K562 (cell line): ENCODE measurements around the gene NFATC4. TPM values are rescaled to one million over a fixed set of nuclear protein-coding genes. Genes with fewer than 3 reads are reported as not detected.

Experiments
- ATAC-seq: fragments of 200-7000 bp; cut with Tn5 transposase; 3 replicates; pipeline ENCODE4 v1.9.1; 2020; ENCODE audit warnings: moderate library complexity
- BruUV-seq: library from RNA; stranded (reverse); fragments of 400-500 nt; replicated peaks from 2 replicates; lab custom pipeline; 2021; lab: Mats Ljungman, UMichigan
- CTCF ChIA-PET: fragments of 300-600 bp; formaldehyde crosslinking; extraction: SDS; loops from one replicate; lab custom pipeline; 2021; ENCODE audit warnings: low intra/inter-chr PET ratio; lab: Yijun Ruan, JAX
- POLR2A ChIA-PET: fragments of 300-600, 350-650 bp; sonication (Branson Sonifier 250); formaldehyde crosslinking; extraction: SDS; loops from one replicate; lab custom pipeline; 2021; ENCODE audit warnings: antibody characterized with exemption, inconsistent platforms; lab: Yijun Ruan, JAX
- DNase-seq, 4 experiments: peaks; one replicate each; pipeline versions ENCODE4 v3.0.0 to v3.0.0-alpha.2; 2011 to 2018; ENCODE audit warnings: low spot score in 3 of 4, mixed read lengths in 3 of 4; ENCODE audit errors: extremely low read depth in 1 of 4
- FAIRE-seq: peaks from 2 replicates; lab custom pipeline; 2011; peaks lifted over from hg19 to GRCh38; lab: Jason Lieb, UNC
- H2AFZ ChIP-seq: 2 replicates; pipeline ENCODE4 v1.6.0; 2011; ENCODE audit warnings: low read depth, low read length, control low read depth, inconsistent platforms
- H3K27ac ChIP-seq: fragments of 200-600 bp; 3 replicates; pipeline ENCODE4 v1.8.0; 2011; ENCODE audit warnings: low read depth, mild to moderate bottlenecking, control low read depth, inconsistent platforms, low read length, moderate library complexity, mixed read lengths; ENCODE audit errors: extremely low read depth
- H3K27me3 ChIP-seq, 2 experiments: fragments of 300-600 bp in 1 of 2; 2 replicates in 1 of 2; 3 replicates in 1 of 2; pipeline versions ENCODE4 v1.6.0 to v1.8.0; 2011; ENCODE audit warnings: inconsistent platforms in 2 of 2, low read length in 2 of 2, mild to moderate bottlenecking in 1 of 2, mixed read lengths in 1 of 2, moderate library complexity in 1 of 2; ENCODE audit not compliant: control insufficient read depth in 2 of 2, insufficient read depth in 2 of 2
- H3K36me3 ChIP-seq: fragments of 300-600 bp; 3 replicates; pipeline ENCODE4 v1.8.0; 2011; ENCODE audit warnings: mild to moderate bottlenecking, low read length, inconsistent platforms; ENCODE audit not compliant: control insufficient read depth, insufficient read depth
- H3K4me1 ChIP-seq, 2 experiments: fragments of 200-600 bp in 1 of 2; replicated peaks in 1 of 2; 2 replicates in 1 of 2; 3 replicates in 1 of 2; pipeline versions ENCODE4 v1.5.1 to v1.8.0; 2011; ENCODE audit warnings: inconsistent platforms in 2 of 2, low read length in 2 of 2, mild to moderate bottlenecking in 1 of 2, mixed read lengths in 1 of 2, moderate library complexity in 1 of 2; ENCODE audit not compliant: control insufficient read depth in 2 of 2, insufficient read depth in 2 of 2
- H3K4me2 ChIP-seq: 2 replicates; pipeline ENCODE4 v1.6.1; 2011; ENCODE audit warnings: low read length, control low read depth, inconsistent platforms, mixed read lengths; ENCODE audit not compliant: insufficient read depth
- H3K4me3 ChIP-seq: fragments of 200-600 bp; sonication (generic), shearing (Covaris generic); 2 replicates; pipeline ENCODE4 v1.5.1; 2016; ENCODE audit warnings: control low read depth, inconsistent platforms
- H3K79me2 ChIP-seq: fragments of 200-600 bp; 3 replicates; pipeline ENCODE4 v1.8.0; 2011; ENCODE audit warnings: low read length, inconsistent platforms; ENCODE audit not compliant: control insufficient read depth, insufficient read depth
- H3K9ac ChIP-seq, 2 experiments: 2 replicates each; pipeline versions ENCODE4 v1.6.0 to v1.6.1; 2011; ENCODE audit warnings: low read depth in 2 of 2, low read length in 2 of 2, control low read depth in 1 of 2, inconsistent platforms in 1 of 2, mild to moderate bottlenecking in 1 of 2, mixed read lengths in 1 of 2; ENCODE audit not compliant: insufficient read depth in 1 of 2
- H3K9me1 ChIP-seq: one replicate; pipeline ENCODE4 v1.6.0; 2011; ENCODE audit warnings: inconsistent platforms, mild to moderate bottlenecking, low read length, moderate library complexity; ENCODE audit not compliant: control insufficient read depth, insufficient read depth
- H3K9me3 ChIP-seq: replicated peaks from 2 replicates; pipeline ENCODE4 v1.5.1; 2011; ENCODE audit warnings: low read depth, low read length, inconsistent platforms; ENCODE audit not compliant: control insufficient read depth, insufficient read depth
- H4K20me1 ChIP-seq: replicated peaks from 2 replicates; pipeline ENCODE4 v1.6.1; 2011; ENCODE audit warnings: low read length, inconsistent platforms, mixed read lengths; ENCODE audit not compliant: control insufficient read depth, insufficient read depth
- C11orf30 ChIP-seq: fragments of 450-650 bp; IDR thresholded peaks from 2 replicates; pipeline ENCODE4 v1.6.1; 2016; ENCODE audit warnings: low read depth, mild to moderate bottlenecking
- ETV5 ChIP-seq: sonication (generic); formaldehyde crosslinking; IDR thresholded peaks from 2 replicates; pipeline ENCODE4 v1.4.0; 2020; ENCODE audit warnings: low read depth, mild to moderate bottlenecking, missing genetic modification reagents
- IRF9 ChIP-seq: fragments of 450-650 bp; IDR thresholded peaks from 2 replicates; pipeline ENCODE4 v1.6.1; 2016; ENCODE audit warnings: missing biosample characterization, missing genetic modification characterization
- MAFF ChIP-seq: IDR thresholded peaks from 2 replicates; pipeline ENCODE4 v1.6.1; 2012; ENCODE audit warnings: low read length, improper control_type of control experiment
- NFRKB ChIP-seq: fragments of 450-650 bp; IDR thresholded peaks from 2 replicates; pipeline ENCODE4 v1.6.1; 2016; ENCODE audit warnings: low read depth
- NUFIP1 ChIP-seq: fragments of 450-650 bp; IDR thresholded peaks from 2 replicates; pipeline ENCODE4 v1.6.1; 2018; ENCODE audit not compliant: partially characterized antibody
- PTRF ChIP-seq: fragments of 450-650 bp; IDR thresholded peaks from 2 replicates; pipeline ENCODE4 v1.6.1; 2016; ENCODE audit warnings: mild to moderate bottlenecking, missing genetic modification characterization, missing compliant biosample characterization
- ZBTB33 ChIP-seq: sonication (generic); formaldehyde crosslinking; IDR thresholded peaks from 2 replicates; pipeline ENCODE4 v1.8.1; 2023; ENCODE audit warnings: mild to moderate bottlenecking, missing genetic modification reagents
- ZNF589 ChIP-seq: fragments of 200-800 bp; sonication (Bioruptor generic); IDR thresholded peaks from 2 replicates; pipeline ENCODE4 v1.6.1; 2016; ENCODE audit warnings: low read depth, missing genetic modification characterization, missing compliant biosample characterization
- ZNF707 ChIP-seq: fragments of 250-450 bp; sonication (Bioruptor Pico); conservative IDR thresholded peaks from 2 replicates; pipeline ENCODE4 v1.8.0; 2022; ENCODE audit warnings: inconsistent platforms, mild to moderate bottlenecking, moderate library complexity
- WGBS: fragments of 100-300 bp; shearing (Covaris generic); methylation state at CpG from one replicate; pipeline ENCODE4 v1.1.6; 2016; ENCODE audit warnings: low coverage, mixed read lengths; ENCODE audit not compliant: insufficient coverage; ENCODE audit errors: missing lambda C conversion rate; 5-methylcytosine and 5-hydroxymethylcytosine counted together
- in situ Hi-C: fragments of 300-500 bp; cut with MboI; formaldehyde crosslinking; loops from 4 replicates; pipeline ENCODE4 v1.15.0; 2018; ENCODE audit warnings: inconsistent platforms, mixed read lengths
- intact Hi-C: fragments of 100-400 bp; cut with micrococcal nuclease; formaldehyde crosslinking; loops from 2 replicates; pipeline ENCODE4 v1.14.2; 2022
- polyA plus RNA-seq, 8 experiments: library from polyadenylated mRNA; depleted of rRNA in 4 of 8; stranded (reverse) in 5 of 8; unstranded in 3 of 8; fragments of >200 nt; fragmentation: Nextera tagmentation in 2 of 8; fragmentation: Illumina TruSeq in 1 of 8; extraction: Ambion mirVana in 2 of 8; extraction: Trizol in 1 of 8; gene quantifications; 2 replicates each; pipeline versions ENCODE4 v1.2.1 to v1.2.3, GENCODE V29; 2011 to 2014; ENCODE audit warnings: inconsistent platforms in 1 of 8, missing spikeins in 1 of 8
- total RNA-seq, 7 experiments: library from RNA; depleted of rRNA in 6 of 7; stranded (reverse); fragments of >200 nt in 6 of 7; fragmentation: Illumina TruSeq in 2 of 7; extraction: Trizol in 2 of 7; gene quantifications; 2 replicates each; pipeline versions ENCODE4 v1.2.1 to v1.2.3, GENCODE V29; 2011 to 2021; ENCODE audit warnings: low replicate concordance in 1 of 7

The NFATC4 gene
- total and polyA plus RNA-seq, 9 of the 15 experiments (the other 6 are each of a cell fraction or from before 2014, with no cell fraction given), result 0.25 to 3.8 (median 0.78) TPM; not detected in 1

DNA sequence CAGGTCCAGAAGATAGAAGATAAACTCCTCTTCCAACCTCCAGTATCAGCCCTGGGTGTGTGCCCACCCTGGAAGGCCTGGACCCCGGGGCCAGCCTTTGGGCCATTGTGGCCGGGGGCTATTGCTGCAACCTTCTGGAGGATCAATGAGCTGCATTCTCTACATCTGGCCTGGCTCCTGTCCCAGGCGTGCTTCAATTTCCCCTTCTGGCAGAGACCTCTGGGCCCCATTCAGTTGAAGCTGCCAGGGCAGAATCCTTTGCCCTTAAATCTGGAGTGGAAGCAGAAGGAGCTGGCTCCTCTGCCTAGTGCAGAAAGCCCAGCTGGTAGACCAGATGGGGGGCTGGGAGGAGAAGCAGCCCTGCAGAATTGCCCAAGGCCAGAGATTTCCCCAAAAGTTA, 40.8 kb downstream of the NFATC4 start:
- no peaks in the 10 kb centered on the region for H3K79me2 ChIP-seq
- 0% methylated on average over 1 of the region's 3 CpGs for WGBS
- ChIA-PET POLR2A (interaction anchor here (0.6 to 2.3 kb wide), 6 partner anchors 12 to 136 kb away, joined by 3 to 11 read pairs (median 4); partner anchors contain the start of gene KHNYN), CTCF (no interaction called here)
- in situ Hi-C loops (no loop called here), intact Hi-C loops (no loop called here)
- no peak overlapping the region for H3K9ac ChIP-seq
- no peak overlapping the region for H3K27ac ChIP-seq
- DNase-seq (no peak), ATAC-seq (no peak), FAIRE-seq (no peak)
- no peak overlapping the region for H3K4me3 ChIP-seq
- no peak overlapping the region for H2AFZ ChIP-seq
- TF ChIP-seq PTRF (tag) (no peak), ZBTB33 (CRISPR knock-in tag) (no peak), IRF9 (no peak), C11orf30 (no peak), ETV5 (CRISPR knock-in tag) (no peak), ZNF707 (CRISPR knock-in tag) (no peak), NFRKB (no peak), NUFIP1 (no peak), MAFF (no peak), ZNF589 (CRISPR knock-in tag) (no peak)
- no peaks in the 10 kb centered on the region for H3K36me3 ChIP-seq
- no peaks in the 10 kb centered on the region for H4K20me1 ChIP-seq
- peaks cover 0 to 7% of the 10 kb centered on the region in 2 experiments; a peak in 3 of 5 replicates for H3K4me1 ChIP-seq
- H3K4me2 ChIP-seq, result no peak overlapping the region
- H3K9me3 ChIP-seq, result no peaks in the 10 kb centered on the region
- no TSS peak for BruUV-seq
- no peaks in the 10 kb centered on the region for H3K9me1 ChIP-seq
- H3K27me3 ChIP-seq, result peaks cover 0 to 8% of the 10 kb centered on the region in 2 experiments; a peak in 1 of 5 replicates
